K562 (cell line): ENCODE results near the gene CHMP2A. TPM values are rescaled to one million over a fixed set of nuclear protein-coding genes. Genes with fewer than 3 reads are reported as not detected.

Experiments
- BDP1 ChIP-seq: IDR thresholded peaks from 3 replicates; pipeline ENCODE4 v1.6.1; 2011; ENCODE audit not compliant: insufficient read length, insufficient read depth
- DEAF1 ChIP-seq: fragments of 450-650 bp; formaldehyde crosslinking; IDR thresholded peaks from 2 replicates; pipeline ENCODE4 v1.4.0; 2020; ENCODE audit warnings: mild to moderate bottlenecking, moderate library complexity
- EZH2 ChIP-seq: IDR thresholded peaks from 2 replicates; pipeline ENCODE4 v1.6.1; 2012; ENCODE audit warnings: low read depth, mild to moderate bottlenecking, inconsistent platforms, low read length, borderline replicate concordance
- FOXJ2 ChIP-seq: fragments of 200-800 bp; sonication (Bioruptor generic); IDR thresholded peaks from 2 replicates; pipeline ENCODE4 v1.6.1; 2016; ENCODE audit warnings: missing genetic modification characterization, missing compliant biosample characterization
- MAFG ChIP-seq: fragments of 450-650 bp; conservative IDR thresholded peaks from 2 replicates; pipeline ENCODE4 v1.6.1; 2016; ENCODE audit warnings: missing genetic modification characterization, missing compliant biosample characterization
- MYNN ChIP-seq, 2 experiments: sonication (generic); formaldehyde crosslinking in 1 of 2; IDR thresholded peaks; 2 replicates each; pipeline versions ENCODE4 v1.5.0 to v1.6.1; 2016 to 2020; ENCODE audit warnings: antibody characterized with exemption in 1 of 2, missing genetic modification reagents in 1 of 2
- NCOA2 ChIP-seq, 2 experiments: fragments of 450-650 bp; IDR thresholded peaks; 2 replicates each; pipeline ENCODE4 v1.6.1; 2018; ENCODE audit warnings: mild to moderate bottlenecking in 2 of 2, moderate library complexity in 1 of 2; ENCODE audit not compliant: partially characterized antibody in 2 of 2
- PCBP2 ChIP-seq: fragments of 200-400 bp; formaldehyde crosslinking; IDR thresholded peaks from 2 replicates; pipeline ENCODE4 v1.6.1; 2018; ENCODE audit warnings: low read length, low read depth, mild to moderate bottlenecking, moderate library complexity; ENCODE audit not compliant: poor library complexity, severe bottlenecking
- SMC3 ChIP-seq: conservative IDR thresholded peaks from 2 replicates; pipeline ENCODE4 v1.6.1; 2011; ENCODE audit warnings: low read depth, low read length, improper control_type of control experiment; ENCODE audit not compliant: insufficient read depth
- SP1 ChIP-seq: sonication (generic); formaldehyde crosslinking; IDR thresholded peaks from 2 replicates; pipeline ENCODE4 v1.8.1; 2022; ENCODE audit warnings: mild to moderate bottlenecking, missing genetic modification reagents
- TAL1 ChIP-seq: fragments of 450-650 bp; IDR thresholded peaks from 2 replicates; pipeline ENCODE4 v1.6.1; 2016; ENCODE audit warnings: mild to moderate bottlenecking
- TSC22D4 ChIP-seq: fragments of 450-650 bp; IDR thresholded peaks from 2 replicates; pipeline ENCODE4 v1.6.1; 2016; ENCODE audit warnings: missing genetic modification characterization, missing biosample characterization, control low read depth
- WHSC1 ChIP-seq: IDR thresholded peaks from one replicate; pipeline ENCODE4 v1.6.1; 2012; ENCODE audit warnings: low read length, control low read depth, inconsistent platforms
- ZNF41 ChIP-seq: fragments of 250-450 bp; sonication (Bioruptor Pico); conservative IDR thresholded peaks from 2 replicates; pipeline ENCODE4 v1.4.0; 2020; ENCODE audit warnings: mild to moderate bottlenecking
- ZNF444 ChIP-seq: fragments of 250-450 bp; sonication (Bioruptor Pico); IDR thresholded peaks from 2 replicates; pipeline ENCODE4 v1.4.0; 2020; ENCODE audit warnings: mild to moderate bottlenecking, moderate library complexity
- polyA plus RNA-seq, 8 experiments: library from polyadenylated mRNA; depleted of rRNA in 4 of 8; stranded (reverse) in 5 of 8; unstranded in 3 of 8; fragments of >200 nt; fragmentation: Nextera tagmentation in 2 of 8; fragmentation: Illumina TruSeq in 1 of 8; extraction: Ambion mirVana in 2 of 8; extraction: Trizol in 1 of 8; gene quantifications; 2 replicates each; pipeline versions ENCODE4 v1.2.1 to v1.2.3, GENCODE V29; 2011 to 2014; ENCODE audit warnings: inconsistent platforms in 1 of 8, missing spikeins in 1 of 8
- total RNA-seq, 7 experiments: library from RNA; depleted of rRNA in 6 of 7; stranded (reverse); fragments of >200 nt in 6 of 7; fragmentation: Illumina TruSeq in 2 of 7; extraction: Trizol in 2 of 7; gene quantifications; 2 replicates each; pipeline versions ENCODE4 v1.2.1 to v1.2.3, GENCODE V29; 2011 to 2021; ENCODE audit warnings: low replicate concordance in 1 of 7
- TF ChIP-seq, protein P1 (sequence below): fragments of 250-450 bp; sonication (Bioruptor Pico); IDR thresholded peaks from 2 replicates; pipeline ENCODE4 v1.4.0; 2020; ENCODE audit warnings: mild to moderate bottlenecking, moderate library complexity
- TF ChIP-seq, protein P2 (sequence below), 2 experiments: IDR thresholded peaks; 2 replicates each; pipeline ENCODE4 v1.6.1; 2011; ENCODE audit warnings: borderline replicate concordance in 1 of 2, control low read depth in 1 of 2, low read depth in 1 of 2, low read length in 1 of 2, mild to moderate bottlenecking in 1 of 2, mixed read lengths in 1 of 2, moderate library complexity in 1 of 2; ENCODE audit not compliant: insufficient read depth in 1 of 2, insufficient read length in 1 of 2, poor library complexity in 1 of 2, severe bottlenecking in 1 of 2; ENCODE audit errors: extremely low read depth in 1 of 2
- TF ChIP-seq, protein P3 (sequence below): fragments of 250-450 bp; sonication (Bioruptor Pico); IDR thresholded peaks from 2 replicates; pipeline ENCODE4 v1.4.0; 2020; ENCODE audit warnings: borderline replicate concordance
- TF ChIP-seq, protein P4 (sequence below): fragments of 200-800 bp; sonication (Bioruptor generic); IDR thresholded peaks from 2 replicates; pipeline ENCODE4 v1.6.1; 2017; ENCODE audit warnings: missing genetic modification characterization, missing compliant biosample characterization

Gene CHMP2A
- total and polyA plus RNA-seq, 9 of the 15 experiments (the other 6 are each of a cell fraction or from before 2014, with no cell fraction given), result 57.6 to 159 (median 87.2) TPM

- TF ChIP-seq, protein P1, sequence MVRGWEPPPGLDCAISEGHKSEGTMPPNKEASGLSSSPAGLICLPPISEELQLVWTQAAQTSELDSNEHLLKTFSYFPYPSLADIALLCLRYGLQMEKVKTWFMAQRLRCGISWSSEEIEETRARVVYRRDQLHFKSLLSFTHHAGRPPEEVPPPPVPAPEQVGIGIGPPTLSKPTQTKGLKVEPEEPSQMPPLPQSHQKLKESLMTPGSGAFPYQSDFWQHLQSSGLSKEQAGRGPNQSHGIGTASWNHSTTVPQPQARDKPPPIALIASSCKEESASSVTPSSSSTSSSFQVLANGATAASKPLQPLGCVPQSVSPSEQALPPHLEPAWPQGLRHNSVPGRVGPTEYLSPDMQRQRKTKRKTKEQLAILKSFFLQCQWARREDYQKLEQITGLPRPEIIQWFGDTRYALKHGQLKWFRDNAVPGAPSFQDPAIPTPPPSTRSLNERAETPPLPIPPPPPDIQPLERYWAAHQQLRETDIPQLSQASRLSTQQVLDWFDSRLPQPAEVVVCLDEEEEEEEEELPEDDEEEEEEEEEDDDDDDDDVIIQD (CRISPR knock-in tag), result no peak
- no peak for TF ChIP-seq EZH2
- TF ChIP-seq DEAF1 (CRISPR knock-in tag), result peak; percentile 26; the same call in 1 of the 2 replicates
- TF ChIP-seq BDP1, result no peak
- TF ChIP-seq SMC3, result no peak
- TF ChIP-seq TAL1, result no peak
- TF ChIP-seq MAFG (tag), result no peak
- TF ChIP-seq ZNF41 (CRISPR knock-in tag), result no peak
- TF ChIP-seq NCOA2 (IDR thresholded peaks at IDR 0.05; ENCODE audit: partially characterized antibody in 2 of 2), result no peak
- TF ChIP-seq PCBP2, result no peak
- TF ChIP-seq, protein P2, sequence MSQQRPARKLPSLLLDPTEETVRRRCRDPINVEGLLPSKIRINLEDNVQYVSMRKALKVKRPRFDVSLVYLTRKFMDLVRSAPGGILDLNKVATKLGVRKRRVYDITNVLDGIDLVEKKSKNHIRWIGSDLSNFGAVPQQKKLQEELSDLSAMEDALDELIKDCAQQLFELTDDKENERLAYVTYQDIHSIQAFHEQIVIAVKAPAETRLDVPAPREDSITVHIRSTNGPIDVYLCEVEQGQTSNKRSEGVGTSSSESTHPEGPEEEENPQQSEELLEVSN (IDR thresholded peaks at IDR 0.05; ENCODE audit: borderline replicate concordance in 1 of 2, extremely low read depth in 1 of 2, insufficient read depth in 1 of 2, insufficient read length in 1 of 2, low read depth in 1 of 2, low read length in 1 of 2, poor library complexity in 1 of 2, severe bottlenecking in 1 of 2), result peak; percentile 28 to 74
- no peak for TF ChIP-seq ZNF444 (CRISPR knock-in tag)
- TF ChIP-seq WHSC1, result no peak
- TF ChIP-seq, protein P3, sequence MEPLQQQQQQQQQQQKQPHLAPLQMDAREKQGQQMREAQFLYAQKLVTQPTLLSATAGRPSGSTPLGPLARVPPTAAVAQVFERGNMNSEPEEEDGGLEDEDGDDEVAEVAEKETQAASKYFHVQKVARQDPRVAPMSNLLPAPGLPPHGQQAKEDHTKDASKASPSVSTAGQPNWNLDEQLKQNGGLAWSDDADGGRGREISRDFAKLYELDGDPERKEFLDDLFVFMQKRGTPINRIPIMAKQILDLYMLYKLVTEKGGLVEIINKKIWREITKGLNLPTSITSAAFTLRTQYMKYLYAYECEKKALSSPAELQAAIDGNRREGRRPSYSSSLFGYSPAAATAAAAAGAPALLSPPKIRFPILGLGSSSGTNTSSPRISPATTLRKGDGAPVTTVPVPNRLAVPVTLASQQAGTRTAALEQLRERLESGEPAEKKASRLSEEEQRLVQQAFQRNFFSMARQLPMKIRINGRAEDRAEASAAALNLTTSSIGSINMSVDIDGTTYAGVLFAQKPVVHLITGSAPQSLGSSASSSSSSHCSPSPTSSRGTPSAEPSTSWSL (CRISPR knock-in tag), result no peak
- TF ChIP-seq, protein P4, sequence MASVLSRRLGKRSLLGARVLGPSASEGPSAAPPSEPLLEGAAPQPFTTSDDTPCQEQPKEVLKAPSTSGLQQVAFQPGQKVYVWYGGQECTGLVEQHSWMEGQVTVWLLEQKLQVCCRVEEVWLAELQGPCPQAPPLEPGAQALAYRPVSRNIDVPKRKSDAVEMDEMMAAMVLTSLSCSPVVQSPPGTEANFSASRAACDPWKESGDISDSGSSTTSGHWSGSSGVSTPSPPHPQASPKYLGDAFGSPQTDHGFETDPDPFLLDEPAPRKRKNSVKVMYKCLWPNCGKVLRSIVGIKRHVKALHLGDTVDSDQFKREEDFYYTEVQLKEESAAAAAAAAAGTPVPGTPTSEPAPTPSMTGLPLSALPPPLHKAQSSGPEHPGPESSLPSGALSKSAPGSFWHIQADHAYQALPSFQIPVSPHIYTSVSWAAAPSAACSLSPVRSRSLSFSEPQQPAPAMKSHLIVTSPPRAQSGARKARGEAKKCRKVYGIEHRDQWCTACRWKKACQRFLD (CRISPR knock-in tag), result no peak; the same call in 1 of the 2 replicates
- no peak; the same call in 1 of the 2 replicates for TF ChIP-seq FOXJ2
- TF ChIP-seq SP1 (CRISPR knock-in tag), result peak; percentile 71
- TF ChIP-seq MYNN (IDR thresholded peaks at IDR 0.05), result peak; percentile 88
- TF ChIP-seq MYNN (CRISPR knock-in tag; IDR thresholded peaks at IDR 0.05), result no peak
- TF ChIP-seq TSC22D4, result no peak
Measured at GRCh38 chr19:58554494-58555368, at the start of gene CHMP2A (continued).
